MM.1S (cell line): Measurements from ENCODE around the gene SYAP1.

ENCODE experiments used
- DNase-seq: peaks from one replicate; pipeline ENCODE4 v3.0.0-alpha.2; 2015
- H2AFZ ChIP-seq: fragments of 300-600 bp; sonication (generic); 2 replicates; pipeline ENCODE4 v1.6.0; 2016; ENCODE audit warnings: antibody characterized with exemption, low read length
- H3F3A ChIP-seq: fragments of 300-600 bp; sonication (generic); 2 replicates; pipeline ENCODE4 v1.6.1; 2016; ENCODE audit warnings: mild to moderate bottlenecking, antibody characterized with exemption, low read length, moderate library complexity, mixed read lengths; ENCODE audit not compliant: insufficient read depth
- H3K27ac ChIP-seq: fragments of 300-600 bp; sonication (generic); 2 replicates; pipeline ENCODE4 v1.5.1; 2016; ENCODE audit warnings: mild to moderate bottlenecking, low read length
- H3K27me3 ChIP-seq: fragments of 300-600 bp; sonication (generic); replicated peaks from 2 replicates; pipeline ENCODE4 v1.6.0; 2016; ENCODE audit warnings: low read length; ENCODE audit not compliant: insufficient read depth
- H3K36me3 ChIP-seq: fragments of 300-600 bp; sonication (generic); replicated peaks from 2 replicates; pipeline ENCODE4 v1.6.1; 2016; ENCODE audit warnings: mild to moderate bottlenecking, low read length, mixed read lengths; ENCODE audit not compliant: insufficient read depth
- H3K4me1 ChIP-seq: fragments of 300-600 bp; sonication (generic); 2 replicates; pipeline ENCODE4 v1.6.1; 2016; ENCODE audit warnings: low read length, mixed read lengths
- H3K4me2 ChIP-seq: fragments of 300-600 bp; sonication (generic); 2 replicates; pipeline ENCODE4 v1.6.0; 2016; ENCODE audit warnings: low read depth, low read length
- H3K4me3 ChIP-seq: fragments of 300-600 bp; sonication (generic); 2 replicates; pipeline ENCODE4 v1.5.1; 2016; ENCODE audit warnings: low read length, mixed read lengths
- H3K79me2 ChIP-seq: fragments of 300-600 bp; sonication (generic); 2 replicates; pipeline ENCODE4 v1.6.1; 2016; ENCODE audit warnings: mixed run types, low read length, mixed read lengths
- H3K9ac ChIP-seq: fragments of 300-600 bp; sonication (generic); 2 replicates; pipeline ENCODE4 v1.6.1; 2016; ENCODE audit warnings: low read length, mixed read lengths
- H3K9me2 ChIP-seq: fragments of 300-600 bp; sonication (generic); replicated peaks from 2 replicates; pipeline ENCODE4 v1.6.1; 2016; ENCODE audit warnings: mild to moderate bottlenecking, low read length, mixed read lengths; ENCODE audit not compliant: insufficient read depth
- H3K9me3 ChIP-seq: fragments of 300-600 bp; sonication (generic); replicated peaks from 2 replicates; pipeline ENCODE4 v1.6.1; 2016; ENCODE audit warnings: mild to moderate bottlenecking, low read length, mixed read lengths; ENCODE audit not compliant: insufficient read depth
- H4K20me1 ChIP-seq: fragments of 300-600 bp; sonication (generic); 2 replicates; pipeline ENCODE4 v1.6.1; 2016; ENCODE audit warnings: mild to moderate bottlenecking, low read length, moderate library complexity, mixed read lengths; ENCODE audit not compliant: insufficient read depth
- CTCF ChIP-seq: fragments of 300-600 bp; sonication (generic); IDR thresholded peaks from 2 replicates; pipeline ENCODE4 v1.5.1; 2016; ENCODE audit warnings: antibody characterized with exemption, low read length, mixed read lengths
- EZH2 ChIP-seq: fragments of 300-600 bp; sonication (generic); optimal IDR thresholded peaks from 2 replicates; pipeline ENCODE3; 2017; ENCODE audit warnings: low read depth, mild to moderate bottlenecking, antibody characterized with exemption, low read length, mixed read lengths
- EZH2phosphoT487 ChIP-seq: fragments of 300-600 bp; sonication (generic); IDR thresholded peaks from 2 replicates; pipeline ENCODE4 v1.6.1; 2018; ENCODE audit warnings: antibody characterized with exemption, low read length

Gene SYAP1

GRCh38 chrX:16797841-16798240, 78.4 kb downstream of the SYAP1 start:
- no peak overlapping the region for H3K27ac ChIP-seq

GRCh38 chrX:16804923-16805464, 85.6 kb downstream of the SYAP1 start:
- Histone ChIP-seq H3K79me2 (peaks cover 80% of the 10 kb centered on the region), H3K27ac (no peak overlapping the region), H3K9me3 (no peaks in the 10 kb centered on the region), H4K20me1 (peaks cover 3% of the 10 kb centered on the region; the same call in 1 of the 2 replicates), H3K4me3 (no peak overlapping the region), H3K4me1 (no peaks in the 10 kb centered on the region), H3K4me2 (no peak overlapping the region), H3K27me3 (no peaks in the 10 kb centered on the region), H3F3A (no peaks in the 10 kb centered on the region), H3K36me3 (no peaks in the 10 kb centered on the region), H2AFZ (no peak overlapping the region), H3K9me2 (no peaks in the 10 kb centered on the region), H3K9ac (no peak overlapping the region)
- no peak for DNase-seq
- no peak for TF ChIP-seq EZH2
- no peak for TF ChIP-seq CTCF
- no peak for TF ChIP-seq EZH2phosphoT487

More at GRCh38 chrX:16797841-16798240, 78.4 kb downstream of the SYAP1 start:
- no peak overlapping the region for H2AFZ ChIP-seq
- H3K4me3 ChIP-seq, result no peak overlapping the region
- H3K4me1 ChIP-seq, result no peaks in the 10 kb centered on the region
- H3K27me3 ChIP-seq, result no peaks in the 10 kb centered on the region
- TF ChIP-seq EZH2, result no peak
- no peak for TF ChIP-seq EZH2phosphoT487
- TF ChIP-seq CTCF, result no peak
- H3F3A ChIP-seq, result no peaks in the 10 kb centered on the region
- H3K79me2 ChIP-seq, result peaks cover 76% of the 10 kb centered on the region
- no peak overlapping the region for H3K4me2 ChIP-seq
- H3K9ac ChIP-seq, result no peak overlapping the region
- H4K20me1 ChIP-seq, result no peaks in the 10 kb centered on the region
- no peak for DNase-seq
- H3K9me3 ChIP-seq, result no peaks in the 10 kb centered on the region
- H3K36me3 ChIP-seq, result no peaks in the 10 kb centered on the region
- H3K9me2 ChIP-seq, result no peaks in the 10 kb centered on the region

GRCh38 chrX:16807548-16807947, 88.1 kb downstream of the SYAP1 start:
- H2AFZ ChIP-seq, result no peak overlapping the region
- H3K9me3 ChIP-seq, result no peaks in the 10 kb centered on the region
- H3K4me3 ChIP-seq, result no peak overlapping the region
- H4K20me1 ChIP-seq, result peaks cover 3% of the 10 kb centered on the region; the same call in 1 of the 2 replicates
- no peak overlapping the region for H3K9ac ChIP-seq
- H3K27me3 ChIP-seq, result no peaks in the 10 kb centered on the region
- H3K79me2 ChIP-seq, result peaks cover 79% of the 10 kb centered on the region
- no peaks in the 10 kb centered on the region for H3F3A ChIP-seq
- TF ChIP-seq EZH2phosphoT487 (no peak), EZH2 (no peak), CTCF (peak; percentile 23)
- DNase-seq, result no peak
- H3K4me1 ChIP-seq, result no peaks in the 10 kb centered on the region
- H3K36me3 ChIP-seq, result no peaks in the 10 kb centered on the region
- H3K27ac ChIP-seq, result no peak overlapping the region
- H3K9me2 ChIP-seq, result no peaks in the 10 kb centered on the region
- H3K4me2 ChIP-seq, result no peak overlapping the region
